ENCODE measurements around the gene ARID1B. TPM values are rescaled to one million over a fixed set of nuclear protein-coding genes. Genes with fewer than 3 reads are reported as not detected.
"Not testable (repeated sequence)": the region's sequence is repeated elsewhere in the genome, so short reads cannot be mapped to it uniquely, and the experiment has no call there.

Gene ARID1B
- total RNA-seq, 1 experiment from 2014 or later = 13.9 TPM

DNA sequence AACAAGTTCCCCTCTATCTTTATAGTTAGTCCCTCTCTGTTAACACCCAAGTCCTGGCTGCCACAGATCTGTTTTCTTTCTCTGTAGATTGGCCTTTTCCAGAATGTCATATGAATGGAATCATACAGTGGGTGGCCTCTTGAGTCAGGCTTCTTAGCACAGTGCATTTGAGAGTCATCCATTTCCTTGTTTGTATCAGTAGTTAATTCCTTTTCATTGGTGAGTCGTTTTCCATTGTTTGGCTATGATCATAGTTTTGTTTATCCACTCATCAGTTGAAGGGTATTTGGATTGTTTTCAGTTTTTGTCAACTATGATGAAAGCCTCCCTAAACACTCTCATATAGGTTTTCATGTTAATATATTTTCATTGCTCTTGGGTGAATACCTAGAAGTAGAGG is 248.3 kb downstream of the ARID1B start:
- Histone ChIP-seq H3K4me1 (replicated peaks) (peaks cover 4% of the 10 kb centered on the region), H3K9me3 (replicated peaks) (peaks cover 10% of the 10 kb centered on the region; the same call in 1 of the 2 replicates), H3K27me3 (replicated peaks) (no peaks in the 10 kb centered on the region), H3K36me3 (peaks cover 5% of the 10 kb centered on the region; the same call in 1 of the 2 replicates), H3K27ac (no peak overlapping the region), H3K4me3 (no peak overlapping the region)
- DNase-seq (ENCODE audit: low read depth in 1 of 2, low spot score in 2 of 2) = no peak

DNA sequence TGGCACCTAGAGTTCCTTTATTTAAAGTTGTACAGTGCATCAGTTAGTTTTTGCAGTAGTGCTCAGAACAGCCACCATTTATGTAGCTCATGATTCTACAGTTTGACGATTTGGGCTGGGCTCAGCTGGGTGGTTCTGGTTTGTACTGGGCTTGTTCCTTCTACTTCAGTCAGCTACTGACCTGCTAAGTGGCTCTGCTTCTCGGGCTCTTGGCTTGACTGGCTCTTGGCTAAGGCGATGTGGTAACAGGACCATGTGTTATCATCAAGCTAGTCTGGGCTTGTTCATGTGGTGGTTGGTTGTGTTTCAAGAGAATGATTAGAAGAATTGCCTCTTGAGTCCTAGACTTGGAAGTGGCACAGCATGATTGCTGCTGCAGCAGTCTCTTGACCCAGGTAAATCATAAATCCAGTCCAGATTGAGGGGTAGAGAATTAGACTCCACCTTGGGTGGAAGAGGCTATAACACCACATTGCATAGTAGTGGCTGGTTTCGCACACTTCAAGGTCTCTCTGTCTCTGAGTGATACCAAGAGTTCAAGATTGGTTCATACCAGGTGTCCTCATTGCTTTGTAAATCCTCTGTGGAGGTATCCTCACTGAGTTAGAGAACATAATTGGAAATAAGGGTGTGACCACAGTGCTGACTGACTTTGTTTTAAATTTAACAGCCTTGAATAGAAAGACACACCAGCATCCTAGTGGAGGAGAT is 253.0 kb downstream of the ARID1B start:
- Histone ChIP-seq H3K4me3 (no peak overlapping the region), H3K9me3 (replicated peaks) (peaks cover 9% of the 10 kb centered on the region; the same call in 1 of the 2 replicates), H3K4me1 (replicated peaks) (peaks cover 7% of the 10 kb centered on the region; the same call in 1 of the 2 replicates), H3K27me3 (replicated peaks) (no peaks in the 10 kb centered on the region), H3K27ac (no peak overlapping the region), H3K36me3 (no peaks in the 10 kb centered on the region)
- DNase-seq (ENCODE audit: low read depth in 1 of 2, low spot score in 2 of 2) = no peak

GRCh38 chr6:157030755-157031154 is 253.6 kb downstream of the ARID1B start:
- peaks cover 7% of the 10 kb centered on the region; the same call in 1 of the 2 replicates for H3K4me1 ChIP-seq (replicated peaks)
- no peaks in the 10 kb centered on the region for H3K36me3 ChIP-seq
- no peak overlapping the region for H3K4me3 ChIP-seq
- no peaks in the 10 kb centered on the region for H3K27me3 ChIP-seq (replicated peaks)
- 0 out of 2 replicates have a peak, but pooled peaks cover 3% of the 10 kb centered on the region for H3K9me3 ChIP-seq (replicated peaks)
- H3K27ac ChIP-seq = no peak overlapping the region
- no peak for DNase-seq (ENCODE audit: low read depth in 1 of 2, low spot score in 2 of 2)

- Histone ChIP-seq H3K27ac (peak overlapping the region; percentile 68), H3K9me3 (replicated peaks) (no peaks in the 10 kb centered on the region), H3K36me3 (no peaks in the 10 kb centered on the region), H3K4me3 (peak overlapping the region; percentile 37), H3K27me3 (replicated peaks) (no peaks in the 10 kb centered on the region), H3K4me1 (replicated peaks) (peaks cover 7% of the 10 kb centered on the region; the same call in 1 of the 2 replicates)
- DNase-seq (ENCODE audit: low read depth in 1 of 2, low spot score in 2 of 2) = no peak
Measured at GRCh38 chr6:157032923-157033322, 255.7 kb downstream of the ARID1B start.

DNA sequence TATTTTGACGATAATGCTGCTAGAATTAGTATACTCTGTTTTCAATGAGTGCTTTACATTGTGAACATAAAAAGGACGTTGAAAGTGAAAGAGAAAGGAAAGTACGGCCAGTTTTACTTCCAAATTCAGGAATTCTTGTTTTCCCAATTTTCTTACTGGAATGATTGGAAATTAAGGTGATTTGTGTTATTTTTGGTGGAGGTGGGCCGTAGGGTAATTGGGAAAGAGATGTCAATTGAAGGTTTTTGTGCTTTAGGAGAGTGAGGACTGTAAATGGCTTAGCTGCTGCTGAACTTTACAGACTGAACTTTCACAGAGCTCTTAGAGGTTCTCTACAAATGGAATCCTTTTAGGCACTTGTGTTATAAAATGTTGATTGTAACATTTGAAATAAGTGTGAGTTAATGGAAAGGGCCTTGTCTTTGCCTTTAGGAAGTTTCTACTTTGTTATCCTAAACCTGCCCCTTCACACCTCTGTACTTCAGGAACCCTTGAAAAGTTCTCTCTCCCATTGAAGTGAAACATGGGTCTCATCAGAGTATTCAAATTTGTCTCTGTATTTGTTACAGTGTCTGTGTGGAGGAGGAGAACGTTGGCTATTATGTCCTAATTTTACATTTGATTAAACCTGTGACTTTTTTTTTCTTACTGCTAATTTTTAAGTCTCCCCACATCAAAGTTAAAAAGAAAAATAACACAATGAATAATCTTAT is 256.4 kb downstream of the ARID1B start:
- Histone ChIP-seq H3K4me3 (peak overlapping the region; percentile 37), H3K9me3 (replicated peaks) (no peaks in the 10 kb centered on the region), H3K36me3 (no peaks in the 10 kb centered on the region), H3K27me3 (replicated peaks) (no peaks in the 10 kb centered on the region), H3K27ac (peak overlapping the region; percentile 68), H3K4me1 (replicated peaks) (peaks cover 7% of the 10 kb centered on the region; the same call in 1 of the 2 replicates)
- DNase-seq (ENCODE audit: low read depth in 1 of 2, low spot score in 2 of 2) = peak in 1 of 2 experiments; percentile 58

- H3K27me3 ChIP-seq (replicated peaks) = no peaks in the 10 kb centered on the region
- no peak overlapping the region for H3K27ac ChIP-seq
- DNase-seq (ENCODE audit: low read depth in 1 of 2, low spot score in 2 of 2) = peak in 1 of 2 experiments; percentile 57
- no peaks in the 10 kb centered on the region for H3K36me3 ChIP-seq
- H3K4me3 ChIP-seq = no peak overlapping the region
- H3K9me3 ChIP-seq (replicated peaks) = no peaks in the 10 kb centered on the region
- peaks cover 7% of the 10 kb centered on the region; the same call in 1 of the 2 replicates for H3K4me1 ChIP-seq (replicated peaks)
Measured at GRCh38 chr6:157034436-157035230, 257.5 kb downstream of the ARID1B start.

GRCh38 chr6:157035546-157035945 is 258.4 kb downstream of the ARID1B start:
- H3K27ac ChIP-seq = no peak overlapping the region
- H3K4me1 ChIP-seq (replicated peaks) = peaks cover 7% of the 10 kb centered on the region; the same call in 1 of the 2 replicates
- no peaks in the 10 kb centered on the region for H3K27me3 ChIP-seq (replicated peaks)

DNA sequence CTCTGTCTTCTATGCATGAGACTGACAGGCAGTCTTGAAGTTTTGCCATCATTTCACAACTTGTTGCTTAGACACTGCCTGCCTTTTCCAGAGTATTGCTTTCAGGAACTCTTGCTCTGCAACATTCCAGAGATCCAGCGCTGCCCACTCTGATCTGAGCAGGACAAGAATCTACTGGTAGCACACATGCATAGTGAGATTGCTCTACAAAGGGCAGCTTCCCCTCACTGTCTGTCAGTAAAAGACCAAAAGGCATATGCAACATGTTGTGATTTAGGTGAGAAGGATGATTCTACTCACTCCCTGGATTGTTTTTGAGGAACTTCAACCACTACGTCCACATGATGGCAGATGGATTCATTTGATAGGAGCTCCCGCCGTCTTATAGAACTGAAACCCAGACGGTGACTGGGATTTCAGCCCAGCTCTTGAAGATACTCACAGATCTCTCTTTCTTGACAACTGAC is 259.1 kb downstream of the ARID1B start:
- Histone ChIP-seq H3K4me3 (no peak overlapping the region), H3K4me1 (replicated peaks) (peaks cover 7% of the 10 kb centered on the region; the same call in 1 of the 2 replicates), H3K9me3 (replicated peaks) (no peaks in the 10 kb centered on the region), H3K27me3 (replicated peaks) (no peaks in the 10 kb centered on the region), H3K36me3 (no peaks in the 10 kb centered on the region), H3K27ac (no peak overlapping the region)
- no peak for DNase-seq (ENCODE audit: low read depth in 1 of 2, low spot score in 2 of 2)

More at GRCh38 chr6:157035546-157035945, 258.4 kb downstream of the ARID1B start:
- Histone ChIP-seq H3K9me3 (replicated peaks) (no peaks in the 10 kb centered on the region), H3K36me3 (no peaks in the 10 kb centered on the region), H3K4me3 (no peak overlapping the region)
- no peak for DNase-seq (ENCODE audit: low read depth in 1 of 2, low spot score in 2 of 2)

GRCh38 chr6:157037165-157037564 is 260.0 kb downstream of the ARID1B start:
- H3K27ac ChIP-seq = no peak overlapping the region
- no peaks in the 10 kb centered on the region for H3K27me3 ChIP-seq (replicated peaks)
- H3K9me3 ChIP-seq (replicated peaks) = no peaks in the 10 kb centered on the region
- H3K36me3 ChIP-seq = no peaks in the 10 kb centered on the region
- peaks cover 7% of the 10 kb centered on the region; the same call in 1 of the 2 replicates for H3K4me1 ChIP-seq (replicated peaks)
- no peak for DNase-seq (ENCODE audit: low read depth in 1 of 2, low spot score in 2 of 2)
- H3K4me3 ChIP-seq = no peak overlapping the region

DNA sequence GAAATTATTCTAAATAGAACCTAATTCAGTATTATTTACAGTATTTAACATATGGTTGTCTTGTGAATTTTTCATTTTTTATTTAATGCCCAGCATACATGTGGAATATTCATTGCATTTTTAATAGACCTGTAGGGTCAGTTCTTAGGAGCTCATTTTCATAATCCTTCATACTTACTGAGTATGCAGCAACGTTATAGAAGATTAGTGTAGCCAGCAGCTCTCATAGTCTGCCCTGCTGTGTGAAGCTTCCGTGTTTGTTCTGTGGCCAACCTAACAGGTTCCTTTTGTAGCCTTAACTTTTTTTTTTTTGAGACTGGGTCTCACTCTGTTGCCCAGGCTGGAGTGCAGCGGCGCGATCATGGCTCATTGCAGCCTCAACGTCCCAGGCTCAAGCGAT is 261.4 kb downstream of the ARID1B start:
- Histone ChIP-seq H3K36me3 (no peaks in the 10 kb centered on the region), H3K4me3 (no peak overlapping the region), H3K4me1 (replicated peaks) (peaks cover 3% of the 10 kb centered on the region; the same call in 1 of the 2 replicates), H3K27ac (no peak overlapping the region), H3K9me3 (replicated peaks) (no peaks in the 10 kb centered on the region), H3K27me3 (replicated peaks) (no peaks in the 10 kb centered on the region)
- no peak for DNase-seq (ENCODE audit: low read depth in 1 of 2, low spot score in 2 of 2)

DNA sequence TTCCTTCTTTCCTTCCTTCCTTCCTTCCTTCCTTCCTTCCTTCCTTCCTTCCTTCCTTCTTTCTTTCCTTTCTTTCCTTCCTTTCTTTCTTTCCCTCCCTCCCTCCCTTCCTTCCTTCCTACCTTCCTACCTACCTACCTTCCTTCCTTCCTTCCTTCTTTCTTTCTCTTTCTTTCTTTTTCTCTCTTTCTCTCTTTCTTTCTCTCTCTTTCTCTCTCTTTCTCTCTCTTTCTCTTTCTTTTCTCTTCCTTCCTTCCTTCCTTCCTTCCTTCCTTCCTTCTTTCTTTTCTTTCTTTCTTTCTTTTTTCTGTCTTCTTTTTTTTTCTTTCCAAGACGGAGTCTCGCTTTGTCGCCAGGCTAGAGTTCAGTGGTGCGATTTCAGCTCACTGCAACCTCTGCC is 262.5 kb downstream of the ARID1B start:
- not testable (repeated sequence) for H3K27ac ChIP-seq; DNase-seq (ENCODE audit: low read depth in 1 of 2, low spot score in 2 of 2); H3K27me3 ChIP-seq (replicated peaks); H3K4me3 ChIP-seq; H3K4me1 ChIP-seq (replicated peaks); H3K9me3 ChIP-seq (replicated peaks); H3K36me3 ChIP-seq

DNA sequence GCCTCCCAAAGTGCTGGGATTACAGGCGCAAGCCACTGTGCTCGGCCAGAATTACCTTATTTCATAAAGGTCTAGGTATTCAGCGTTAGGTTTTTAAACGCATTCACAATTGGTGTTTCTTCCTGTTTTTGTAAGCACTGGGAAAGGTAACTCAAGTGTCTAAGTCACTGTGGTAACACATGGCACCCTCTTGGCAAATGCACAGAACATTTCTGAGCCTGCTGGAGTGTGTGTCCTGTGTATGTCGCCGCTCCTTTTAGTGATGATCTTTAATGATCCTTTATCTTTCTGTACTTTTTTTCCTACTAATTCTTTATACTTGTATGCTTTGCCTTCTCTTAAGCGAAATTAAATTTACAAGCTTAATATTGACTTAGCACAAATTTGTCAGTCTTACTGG is 263.0 kb downstream of the ARID1B start:
- H3K27ac ChIP-seq = no peak overlapping the region
- no peaks in the 10 kb centered on the region for H3K4me1 ChIP-seq (replicated peaks)
- H3K9me3 ChIP-seq (replicated peaks) = no peaks in the 10 kb centered on the region
- no peaks in the 10 kb centered on the region for H3K36me3 ChIP-seq
- H3K27me3 ChIP-seq (replicated peaks) = no peaks in the 10 kb centered on the region
- no peak for DNase-seq (ENCODE audit: low read depth in 1 of 2, low spot score in 2 of 2)
- no peak overlapping the region for H3K4me3 ChIP-seq

- DNase-seq (ENCODE audit: low read depth in 1 of 2, low spot score in 2 of 2) = peak; percentile 48 to 55
- no peaks in the 10 kb centered on the region for H3K27me3 ChIP-seq (replicated peaks)
- no peak overlapping the region for H3K27ac ChIP-seq
- H3K4me1 ChIP-seq (replicated peaks) = no peaks in the 10 kb centered on the region
- no peaks in the 10 kb centered on the region for H3K36me3 ChIP-seq
- H3K9me3 ChIP-seq (replicated peaks) = no peaks in the 10 kb centered on the region
- H3K4me3 ChIP-seq = no peak overlapping the region
Measured at GRCh38 chr6:157045831-157046454, 268.8 kb downstream of the ARID1B start.
